GM18526 (cell line): ENCODE data around the gene C3orf18.

Experiments
- POLR2A ChIP-seq: IDR thresholded peaks from 3 replicates; pipeline ENCODE4 v1.6.1; 2011; ENCODE audit not compliant: insufficient read length; ENCODE audit errors: extremely low read depth

C3orf18 gene

DNA sequence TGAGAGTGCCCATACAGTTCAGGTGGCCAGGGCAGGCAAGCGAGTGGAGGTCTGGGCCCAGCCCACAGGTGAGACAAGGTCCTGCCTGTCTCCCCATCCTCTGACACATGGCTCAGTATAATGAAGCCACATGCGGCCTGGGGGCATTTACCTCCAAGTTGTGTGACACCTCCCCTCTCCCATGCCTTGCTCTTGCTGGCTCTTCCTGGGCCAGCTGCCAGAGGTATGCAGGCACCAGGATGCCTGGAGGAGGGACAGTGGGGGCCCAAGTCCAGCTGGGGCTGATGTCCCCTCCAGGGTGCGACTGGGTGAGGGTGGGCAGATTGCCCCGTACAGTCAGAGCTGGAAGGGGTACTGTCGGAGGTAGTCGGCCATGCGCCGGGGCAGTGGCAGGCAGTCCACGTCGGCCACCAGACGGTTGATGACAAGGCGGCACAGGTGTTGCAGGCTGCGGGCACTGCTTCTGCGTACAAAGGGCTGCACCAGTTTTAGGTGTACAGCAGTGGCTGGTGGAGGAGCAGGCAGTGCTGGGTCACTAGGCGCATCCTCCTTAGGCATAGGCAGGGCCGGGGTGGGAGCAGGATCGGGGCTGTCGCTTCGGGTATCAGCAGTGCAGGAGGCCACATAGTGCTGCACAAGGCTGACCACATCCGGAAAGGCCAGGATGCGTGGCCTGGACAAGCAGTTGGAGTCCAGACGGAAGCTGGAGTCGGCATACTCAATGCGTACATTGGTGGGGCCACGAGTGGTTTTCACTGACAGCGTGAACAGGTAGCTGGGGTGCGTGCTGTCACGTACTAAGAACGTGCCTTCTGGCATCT is 39.9 kb upstream of the C3orf18 start:
- TF ChIP-seq POLR2A: no peak

DNA sequence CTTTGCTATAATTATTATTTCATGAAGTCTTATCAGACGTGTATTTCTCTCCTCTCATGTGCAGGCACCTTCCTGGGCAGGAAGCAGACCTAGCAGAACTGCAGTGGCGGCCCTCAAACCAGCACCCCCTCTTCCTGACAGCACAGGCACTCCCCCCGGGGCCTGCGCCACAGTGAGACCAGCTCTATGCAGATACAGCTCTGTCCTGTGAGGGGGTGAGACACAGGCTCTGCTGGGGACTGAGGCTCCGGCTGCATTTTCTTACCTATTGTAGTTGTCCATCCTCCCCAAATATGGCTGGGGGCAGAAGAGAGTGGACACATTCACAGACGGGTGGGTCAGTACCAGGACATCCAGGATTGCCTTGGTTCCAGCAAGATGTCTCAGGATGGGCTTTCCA is 39.0 kb upstream of the C3orf18 start:
- TF ChIP-seq POLR2A: no peak

DNA sequence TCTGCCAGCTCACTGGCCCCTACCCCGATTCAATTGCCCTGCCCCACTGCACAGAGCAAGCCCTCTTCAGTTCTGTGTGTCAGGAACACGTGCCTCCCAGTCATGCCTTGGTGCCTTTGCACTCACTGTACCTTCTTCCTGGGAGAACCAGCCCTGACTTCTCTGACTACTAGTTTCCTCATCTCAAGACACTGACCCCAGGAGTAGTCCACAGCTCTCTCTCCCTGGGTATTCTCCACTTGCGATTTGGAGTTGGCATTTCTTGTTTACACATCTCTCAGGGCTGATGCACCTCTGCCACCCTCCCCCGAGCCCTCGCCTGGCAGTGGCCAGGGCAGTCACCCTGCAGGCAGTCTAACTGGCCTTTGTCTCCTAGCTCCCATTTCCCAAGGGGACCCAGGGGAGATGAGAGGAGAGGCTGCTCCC is 38.4 kb upstream of the C3orf18 start:
- no peak for TF ChIP-seq POLR2A

DNA sequence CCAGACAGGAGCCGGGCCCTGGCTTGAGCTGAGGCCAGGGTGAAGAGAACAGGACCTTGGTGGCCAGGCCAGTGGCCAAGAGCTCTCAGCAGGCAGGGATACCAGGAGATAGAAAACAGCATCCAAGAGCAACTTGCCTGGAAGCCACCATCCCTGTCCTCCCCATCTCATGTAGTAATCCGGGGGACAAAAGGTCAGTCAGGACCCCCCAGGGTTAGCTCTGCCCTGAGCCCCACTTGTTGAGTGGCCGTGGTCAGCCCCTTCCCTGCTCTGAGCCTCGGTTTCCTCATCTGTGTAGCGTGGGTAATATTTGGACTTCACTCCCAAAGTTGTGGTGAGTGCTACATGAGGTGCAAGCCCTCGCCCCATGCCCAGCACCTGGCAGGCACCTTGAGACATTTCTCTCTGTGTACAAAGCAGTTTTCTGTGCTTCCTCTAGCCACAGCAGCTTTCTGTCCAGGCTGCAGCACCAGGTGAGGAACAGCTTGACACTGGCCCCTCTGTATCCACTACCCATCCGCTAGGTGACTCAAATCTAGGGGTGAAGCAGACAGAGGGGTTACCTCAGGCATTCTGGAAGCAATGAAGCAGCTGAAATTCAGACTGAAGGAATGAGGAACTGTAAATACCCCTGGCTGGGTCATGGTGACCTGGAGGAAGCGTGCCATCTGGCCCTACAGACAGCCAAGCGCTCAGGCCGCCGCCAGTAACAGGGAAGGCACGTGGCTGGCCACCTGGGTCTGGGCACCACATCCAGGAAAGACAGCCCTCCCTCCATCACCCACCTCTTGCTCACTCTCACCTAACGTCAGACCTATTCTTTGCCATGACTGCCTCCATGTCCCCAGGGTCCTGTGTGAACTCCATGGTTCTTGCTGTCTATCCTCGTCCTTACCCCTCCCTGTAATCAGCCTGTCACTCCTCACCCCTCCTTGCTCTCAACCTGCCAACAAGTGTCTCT is 37.4 kb upstream of the C3orf18 start:
- no peak for TF ChIP-seq POLR2A

- TF ChIP-seq POLR2A: no peak
Observed at GRCh38 chr3:50604110-50604621, 36.6 kb upstream of the C3orf18 start.

- TF ChIP-seq POLR2A: no peak
Observed at GRCh38 chr3:50603261-50604109, 35.9 kb upstream of the C3orf18 start.

- TF ChIP-seq POLR2A: no peak
Observed at GRCh38 chr3:50602595-50603191, 35.1 kb upstream of the C3orf18 start.

DNA sequence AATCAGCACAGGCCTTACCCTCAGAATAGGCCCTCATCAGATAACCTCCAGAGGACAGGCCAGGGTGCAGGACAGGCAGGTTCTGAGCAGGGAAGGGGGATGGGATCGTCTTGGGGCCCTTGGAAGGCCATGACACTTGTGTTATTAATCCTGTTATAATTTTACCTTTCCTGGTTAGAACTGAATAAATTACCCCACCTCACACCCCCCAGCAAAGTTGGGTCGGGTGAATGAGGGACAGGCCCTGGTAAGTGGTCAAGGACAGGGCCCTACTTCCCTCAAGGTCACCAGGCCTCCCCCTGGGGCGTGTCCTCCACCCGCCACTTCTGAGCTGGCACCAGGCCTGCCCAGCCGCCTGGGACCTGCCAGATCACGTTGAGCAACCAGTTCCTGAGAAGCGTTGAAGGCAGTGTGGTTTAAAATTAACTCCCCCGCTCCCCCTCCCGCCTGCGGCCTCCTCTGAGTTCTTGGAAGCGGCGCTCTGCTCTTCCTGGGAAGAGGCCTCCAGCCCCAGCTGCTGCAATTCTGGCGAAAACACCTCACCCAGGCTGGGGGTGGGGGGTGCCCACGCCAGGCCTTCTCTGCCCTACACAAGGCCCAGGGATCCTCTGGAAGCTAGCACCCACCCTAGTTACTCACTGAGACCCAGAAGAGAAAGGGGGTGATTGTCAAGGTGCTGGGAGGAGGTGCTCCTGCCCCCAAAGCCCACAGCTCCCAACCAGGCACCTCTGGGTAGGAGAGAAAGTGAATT is 33.5 kb upstream of the C3orf18 start:
- peak; percentile 45 for TF ChIP-seq POLR2A

- no peak for TF ChIP-seq POLR2A
Observed at GRCh38 chr3:50600141-50600753, 32.7 kb upstream of the C3orf18 start.

DNA sequence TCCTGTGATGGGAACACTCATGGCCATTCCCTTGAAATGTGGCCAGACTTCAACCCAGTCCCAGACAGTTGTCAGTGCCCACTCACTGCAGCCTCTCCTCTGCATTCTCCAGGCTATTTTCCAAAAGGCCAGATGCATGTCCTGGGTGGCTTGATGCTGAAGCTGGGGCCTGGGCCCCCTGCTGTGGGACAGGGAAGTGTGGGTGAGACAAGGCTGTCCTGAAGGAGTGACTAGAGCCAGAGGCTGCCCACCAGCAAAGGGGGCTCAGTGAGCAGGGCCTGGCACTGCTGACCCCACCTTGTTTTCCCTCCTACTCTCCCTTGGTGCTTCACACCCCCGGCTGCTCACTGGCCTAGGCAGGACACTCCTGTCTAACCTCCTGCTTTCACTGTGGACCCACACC is 32.2 kb upstream of the C3orf18 start:
- no peak for TF ChIP-seq POLR2A

DNA sequence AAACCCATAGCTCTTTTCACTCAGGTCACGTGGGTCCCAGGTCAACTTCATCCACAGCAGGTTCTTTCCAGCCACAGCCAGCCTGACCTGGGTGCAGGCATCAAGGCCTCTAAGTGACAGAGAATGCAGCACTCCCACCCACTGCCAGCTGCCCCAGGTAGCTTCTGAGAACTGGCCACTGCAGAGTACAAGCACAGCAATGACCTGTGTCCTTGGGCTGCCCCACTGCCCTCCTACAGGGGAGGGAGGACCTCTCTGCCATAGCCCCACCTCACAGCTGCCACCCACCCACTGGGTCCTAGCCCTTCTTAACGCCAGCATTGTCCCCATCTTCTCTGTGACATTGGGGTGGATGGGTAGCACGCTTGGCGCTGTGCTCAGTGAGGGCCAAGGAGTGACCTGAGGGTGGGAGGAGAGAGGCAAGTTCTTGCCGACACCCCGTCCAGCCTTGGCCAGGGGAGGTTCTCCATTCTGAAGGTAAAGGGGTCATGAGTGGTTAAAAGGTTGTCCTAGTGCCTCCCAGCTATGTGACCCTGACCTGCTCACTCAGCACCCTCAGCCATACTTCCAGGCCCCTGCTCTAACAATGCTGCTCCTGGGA is 31.7 kb upstream of the C3orf18 start:
- TF ChIP-seq POLR2A: no peak

DNA sequence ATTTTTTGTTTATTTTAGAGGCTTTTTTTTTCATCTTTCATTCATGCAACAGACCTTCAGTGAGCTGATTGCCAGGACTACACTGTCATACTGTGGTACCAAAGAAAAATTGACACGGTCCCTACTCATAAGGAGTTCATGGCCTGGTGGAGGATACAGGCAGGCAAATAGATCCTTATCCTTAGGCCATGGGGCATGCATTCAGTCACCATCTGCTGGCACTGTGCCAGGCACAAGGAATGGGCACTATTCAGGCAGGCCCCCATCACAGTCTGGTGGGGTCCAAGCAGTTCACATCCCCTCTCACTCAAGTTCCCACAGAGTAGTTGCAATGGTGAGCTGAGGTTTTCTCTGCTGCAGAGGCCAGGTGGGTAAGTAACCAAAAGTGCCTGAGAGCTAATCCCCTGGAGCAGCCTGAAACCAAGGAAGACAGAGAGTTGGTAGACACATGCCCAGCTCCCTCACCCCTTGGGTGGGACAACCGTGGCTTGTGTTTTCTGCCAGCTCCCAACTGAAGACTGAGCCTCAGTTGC is 26.8 kb upstream of the C3orf18 start:
- TF ChIP-seq POLR2A: no peak

- no peak for TF ChIP-seq POLR2A
Observed at GRCh38 chr3:50592568-50592967, 25.0 kb upstream of the C3orf18 start.

- TF ChIP-seq POLR2A: no peak
Observed at GRCh38 chr3:50591196-50591741, 23.7 kb upstream of the C3orf18 start.
